ENCODE measurements around the gene COPE.

- TF ChIP-seq CTCF (IDR thresholded peaks at IDR 0.05) (no peak), POLR2A (IDR thresholded peaks at IDR 0.05) (no peak)
Observed at GRCh38 chr19:18961767-18962620, 42.8 kb upstream of the COPE start.
